GM21515 (cell line): ENCODE results near the gene PLCB3.

ENCODE experiments used
- ATAC-seq: cut with Tn5 transposase; IDR thresholded peaks from one replicate; pipeline ENCODE4 v1.9.1; 2021; ENCODE audit not compliant: unreplicated experiment

PLCB3 gene

DNA sequence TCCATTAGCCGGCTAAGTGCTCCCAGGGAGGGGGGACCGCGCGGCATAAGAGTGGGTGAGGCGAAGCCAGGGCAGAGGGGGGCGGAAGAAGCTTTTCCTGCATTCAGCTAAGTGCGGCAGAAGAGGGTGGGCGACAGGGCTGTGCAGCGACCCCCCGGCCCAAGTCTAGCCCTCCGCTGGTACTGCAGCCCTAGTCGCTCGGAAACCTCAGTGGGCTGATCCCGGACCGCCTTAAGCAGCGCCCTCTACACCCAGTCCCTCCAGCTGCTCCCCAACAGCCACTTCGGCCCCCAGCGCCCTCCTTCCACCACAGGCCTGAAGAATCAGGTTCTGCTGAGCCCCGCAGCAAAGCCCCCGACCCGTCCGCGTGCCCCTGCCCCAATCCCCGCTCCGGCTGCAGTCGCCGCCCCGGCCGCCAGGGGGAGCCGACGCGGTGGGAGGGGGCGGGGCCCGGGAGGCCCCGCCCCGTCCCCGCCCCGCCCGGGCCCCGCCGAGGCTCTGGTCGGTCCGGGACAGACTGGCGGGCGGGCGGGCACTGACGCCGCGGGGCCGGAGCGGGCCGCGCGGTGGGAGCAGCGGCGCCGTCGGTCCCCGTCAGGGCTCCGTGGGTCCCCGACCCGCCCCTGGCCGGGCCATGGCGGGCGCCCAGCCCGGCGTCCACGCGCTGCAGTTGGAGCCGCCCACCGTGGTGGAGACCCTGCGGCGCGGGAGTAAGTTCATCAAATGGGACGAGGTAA lies at the start of gene PLCB3:
TSS of gene PLCB3 (plus strand) at position 515 of the 737 bp plus-strand sequence. CDS start at position 635, 120 bp downstream.
- ATAC-seq = peak; percentile 35

DNA sequence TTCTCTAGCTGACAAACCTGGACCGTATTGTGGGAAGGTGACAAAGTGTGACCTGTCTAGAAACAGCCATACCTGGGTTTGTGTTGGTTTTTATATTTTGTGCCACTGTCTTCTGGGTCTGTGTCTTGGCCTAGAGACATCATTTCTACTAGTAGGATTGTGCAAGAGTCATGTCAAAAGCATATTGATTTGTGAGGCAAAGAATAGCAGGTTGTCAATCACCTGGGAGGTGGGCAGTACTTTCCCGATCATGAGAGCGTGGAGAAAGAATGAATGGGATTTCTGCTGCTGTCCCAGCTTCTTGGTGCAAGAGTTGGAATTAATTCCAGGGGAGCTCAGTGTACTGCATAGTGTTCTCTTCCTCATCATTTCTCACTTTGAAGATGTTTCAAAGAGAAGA lies 49.8 kb upstream of the PLCB3 start:
- no peak for ATAC-seq

DNA sequence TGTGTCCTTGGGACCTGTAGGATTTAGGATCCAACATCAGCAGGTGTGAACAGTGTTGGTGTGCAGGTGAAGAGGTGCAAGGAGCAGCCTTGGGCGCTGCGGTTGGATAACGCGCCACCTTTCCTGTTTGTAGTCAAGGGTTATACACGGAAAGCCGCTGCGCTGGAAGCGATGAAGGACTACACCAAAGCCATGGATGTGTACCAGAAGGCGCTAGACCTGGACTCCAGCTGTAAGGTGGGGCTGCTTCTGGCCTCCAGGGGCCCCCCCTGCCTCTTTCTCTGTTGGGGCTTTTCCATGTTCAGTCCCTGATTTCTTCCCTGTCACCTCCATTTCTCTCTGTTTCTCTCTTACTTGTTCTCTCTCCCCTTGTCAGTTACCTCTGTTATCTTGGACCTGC lies 48.3 kb upstream of the PLCB3 start:
- no peak for ATAC-seq

DNA sequence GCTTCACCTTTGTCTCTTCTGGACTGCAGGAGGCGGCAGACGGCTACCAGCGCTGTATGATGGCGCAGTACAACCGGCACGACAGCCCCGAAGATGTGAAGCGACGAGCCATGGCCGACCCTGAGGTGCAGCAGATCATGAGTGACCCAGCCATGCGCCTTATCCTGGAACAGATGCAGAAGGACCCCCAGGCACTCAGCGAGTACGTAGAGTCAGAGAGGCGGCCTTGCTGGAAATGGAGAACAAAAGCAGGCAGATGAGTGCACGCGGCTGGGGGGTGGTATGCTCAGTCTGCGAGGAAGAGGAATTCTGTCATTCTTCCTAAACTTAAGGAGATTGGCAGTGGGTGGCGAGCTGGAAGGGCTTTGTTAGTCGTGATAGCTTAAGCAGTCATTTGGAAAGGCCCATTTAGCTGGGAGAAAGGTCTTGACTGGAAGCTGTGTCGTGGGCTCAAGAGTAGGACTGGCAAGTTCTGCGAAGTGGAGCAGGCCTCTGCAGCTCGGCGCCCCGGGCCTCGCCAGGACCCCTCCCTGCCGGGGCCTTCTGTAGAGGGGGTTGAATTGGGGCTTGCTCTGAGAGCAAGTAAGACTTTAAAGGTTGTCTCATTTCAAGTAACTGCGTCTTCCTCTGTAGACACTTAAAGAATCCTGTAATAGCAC lies 47.8 kb upstream of the PLCB3 start:
- ATAC-seq = no peak

DNA sequence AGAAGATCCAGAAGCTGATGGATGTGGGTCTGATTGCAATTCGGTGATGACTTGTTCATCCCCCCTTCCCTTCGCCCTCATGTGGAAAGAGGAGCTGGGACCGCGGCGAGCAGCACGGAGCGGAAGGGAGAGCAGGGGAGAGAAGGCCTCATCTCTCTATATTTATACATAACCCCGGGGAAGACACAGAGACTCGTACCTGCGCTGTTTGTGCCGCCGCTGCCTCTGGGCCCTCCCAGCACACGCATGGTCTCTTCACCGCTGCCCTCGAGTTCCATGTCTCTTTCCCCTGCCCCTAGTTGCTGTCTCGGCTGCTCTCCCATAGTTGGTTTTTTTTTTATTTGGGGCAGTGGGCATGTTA lies 47.3 kb upstream of the PLCB3 start:
- no peak for ATAC-seq

DNA sequence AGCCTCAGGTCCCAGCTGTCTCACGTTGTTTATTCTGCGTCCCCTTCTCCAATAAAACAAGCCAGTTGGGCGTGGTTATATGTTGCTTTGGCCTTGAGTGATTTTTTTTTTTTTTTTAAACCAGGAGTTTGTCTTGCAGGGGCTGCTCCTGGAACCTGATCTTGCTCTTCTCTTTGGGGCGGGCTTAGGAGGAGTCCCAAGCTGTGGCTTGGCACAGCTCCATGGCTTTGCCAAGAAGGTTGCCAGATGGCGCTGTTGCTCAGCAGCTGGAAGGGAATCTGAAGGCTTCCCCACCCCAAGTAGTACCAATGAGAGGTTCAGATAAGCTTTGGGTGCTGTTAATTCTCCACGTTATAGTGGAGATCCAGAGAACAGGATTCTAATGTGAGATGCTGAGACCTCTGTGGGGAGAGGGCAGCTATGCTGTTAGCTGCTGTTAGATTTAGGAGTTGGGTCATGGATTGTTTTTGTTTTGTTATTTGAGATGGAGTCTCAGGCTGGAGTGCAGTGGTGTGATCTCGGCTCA lies 46.8 kb upstream of the PLCB3 start:
- ATAC-seq = no peak

DNA sequence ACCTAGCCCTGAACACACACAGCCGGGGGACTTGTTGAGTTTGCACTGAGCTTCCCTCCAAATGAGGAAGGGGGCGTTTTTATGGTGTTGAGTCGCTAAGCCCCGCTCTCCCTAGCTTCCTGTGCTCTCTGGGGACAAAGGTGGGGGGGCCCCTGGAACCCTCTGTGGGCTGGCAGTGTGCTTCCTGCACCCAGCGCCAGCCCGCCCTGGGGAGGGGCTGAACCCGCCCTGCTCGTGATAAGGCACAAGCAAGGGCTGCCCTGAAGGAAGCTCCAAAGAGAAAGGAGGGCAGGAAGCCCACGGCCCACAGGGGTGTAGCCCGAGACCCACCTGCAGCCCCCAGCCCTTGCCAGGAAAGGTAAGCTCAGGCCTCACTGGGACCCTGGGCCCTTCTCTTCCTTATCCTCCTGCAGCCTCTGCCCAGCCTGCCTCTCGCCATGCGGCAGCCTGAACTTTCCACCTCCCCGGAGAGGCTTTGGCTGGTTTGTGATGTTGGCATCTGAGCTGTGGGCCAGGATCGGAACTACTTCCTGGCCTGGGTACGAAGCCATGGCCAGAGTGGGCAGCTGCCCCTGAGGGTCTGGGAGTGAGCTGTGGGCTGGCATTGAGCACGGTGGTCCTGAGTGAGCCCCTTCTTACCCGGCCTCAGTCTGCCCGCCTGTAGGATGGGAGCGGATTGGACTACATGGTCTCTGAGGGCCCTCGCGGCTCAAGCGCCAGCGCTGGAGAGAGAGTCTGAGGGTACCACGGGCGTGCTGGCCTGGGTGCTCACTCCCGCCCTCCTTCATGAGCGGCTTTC lies 44.7 kb upstream of the PLCB3 start, which contains the start of gene FERMT3:
TSS of gene FERMT3 (plus strand) at position 265 of the 799 bp plus-strand sequence. CDS start 644 bp downstream, outside the sequence.
- no peak for ATAC-seq

DNA sequence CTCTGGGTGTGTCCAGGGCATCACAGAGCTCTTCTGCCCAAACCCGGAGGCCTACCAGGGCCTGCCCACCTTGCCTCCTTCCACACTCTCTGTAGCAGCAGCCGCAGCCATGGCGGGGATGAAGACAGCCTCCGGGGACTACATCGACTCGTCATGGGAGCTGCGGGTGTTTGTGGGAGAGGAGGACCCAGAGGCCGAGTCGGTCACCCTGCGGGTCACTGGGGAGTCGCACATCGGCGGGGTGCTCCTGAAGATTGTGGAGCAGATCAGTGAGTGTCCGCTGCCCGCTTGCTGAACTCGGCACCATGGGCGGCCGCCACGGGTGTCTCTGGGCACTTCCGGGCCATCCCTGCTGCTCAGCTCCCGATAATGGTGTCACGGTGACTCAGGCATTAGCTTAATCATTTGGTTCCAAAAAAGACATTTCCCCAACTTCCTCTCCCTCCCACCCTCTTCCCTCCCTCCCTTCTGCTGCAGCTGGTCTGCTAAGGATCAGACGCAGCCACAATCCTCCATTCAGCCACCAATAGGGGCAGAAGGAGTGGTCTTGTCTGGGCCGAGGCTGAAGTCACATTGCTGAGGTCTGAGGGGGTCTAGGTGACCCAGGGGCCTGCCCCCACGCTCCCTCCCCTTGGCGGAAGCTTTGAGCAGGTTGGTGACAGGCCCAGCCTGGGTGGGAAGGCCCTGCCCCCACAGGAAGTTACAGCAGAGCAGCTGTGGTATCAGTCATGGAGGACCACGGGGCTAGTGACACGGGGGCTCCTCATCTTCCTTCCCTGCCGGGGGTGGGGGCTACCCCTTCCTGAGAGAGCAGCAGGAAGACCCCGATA lies 43.9 kb upstream of the PLCB3 start:
- peak; percentile 45 for ATAC-seq

DNA sequence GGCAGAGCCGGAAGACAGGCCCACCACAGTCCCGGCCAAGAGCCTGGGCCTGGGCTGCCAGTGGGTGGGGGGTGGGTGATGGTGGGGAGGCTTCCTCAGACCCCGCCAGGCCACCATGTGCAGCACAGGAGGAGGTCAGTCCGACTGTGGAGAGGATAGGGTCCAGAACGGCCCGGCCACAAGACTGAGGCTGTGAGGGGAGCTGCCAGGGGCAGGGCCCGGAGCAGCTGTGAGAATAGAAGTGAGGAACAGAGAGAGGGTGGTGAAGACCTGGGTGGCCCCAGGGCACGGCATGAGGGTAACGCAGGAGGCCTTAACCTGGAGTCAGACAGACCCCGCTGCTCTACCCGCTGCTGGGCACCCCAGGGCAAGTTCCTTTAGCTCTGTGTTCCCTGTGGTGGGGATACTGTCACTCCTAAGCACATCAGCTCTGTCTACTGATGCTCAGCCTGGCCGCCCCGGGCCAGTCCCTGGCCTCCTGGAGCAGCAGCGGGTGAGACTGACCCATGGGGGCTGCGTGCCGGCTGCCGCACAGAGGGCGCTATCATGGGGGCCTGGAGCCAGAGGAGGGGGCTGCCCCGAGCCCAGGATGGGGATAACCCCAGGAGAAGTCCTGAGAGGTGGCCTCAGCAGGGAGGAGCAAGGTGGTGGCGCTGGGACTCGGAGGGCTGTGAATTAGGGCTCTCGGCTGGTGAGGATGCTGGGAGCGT lies 43.1 kb upstream of the PLCB3 start:
- ATAC-seq = no peak

DNA sequence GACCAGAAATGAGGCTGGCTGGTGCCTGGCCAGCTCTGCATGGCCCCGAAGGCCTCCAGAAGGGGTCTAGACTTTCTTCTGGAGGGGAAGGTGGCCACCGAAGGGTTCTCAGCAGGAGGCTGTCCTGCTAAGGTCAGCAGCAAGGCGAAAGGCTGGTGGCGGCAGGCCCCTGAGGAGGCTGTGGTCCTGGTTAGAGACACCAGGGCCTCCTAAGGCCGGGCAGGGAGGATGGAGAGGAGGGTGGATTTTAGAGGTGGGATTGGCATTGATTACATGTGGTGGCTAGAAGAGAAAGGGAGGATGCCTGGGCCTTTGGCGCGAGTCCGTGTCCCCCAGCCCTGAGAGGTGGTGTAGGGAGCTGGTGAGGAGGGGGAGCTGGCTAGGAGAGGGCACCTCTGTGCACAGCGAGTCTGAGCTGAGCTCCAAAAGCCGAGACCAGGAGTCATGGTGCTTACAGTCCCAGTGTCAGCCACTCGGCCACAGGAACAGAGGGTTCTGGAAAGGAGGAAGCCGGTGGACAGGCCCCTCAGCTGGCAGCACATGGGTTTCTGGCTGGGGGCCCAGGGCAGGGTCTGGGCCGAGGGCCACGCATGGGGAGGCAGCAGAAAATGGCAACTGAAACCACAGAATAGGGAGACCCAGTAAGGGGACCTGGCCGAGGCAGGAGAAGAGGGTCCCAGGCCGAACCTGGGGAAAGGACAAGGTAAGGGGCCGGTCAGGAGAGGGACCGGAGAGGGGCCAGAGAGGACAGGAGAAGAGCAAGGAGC lies 42.4 kb upstream of the PLCB3 start:
- no peak for ATAC-seq

DNA sequence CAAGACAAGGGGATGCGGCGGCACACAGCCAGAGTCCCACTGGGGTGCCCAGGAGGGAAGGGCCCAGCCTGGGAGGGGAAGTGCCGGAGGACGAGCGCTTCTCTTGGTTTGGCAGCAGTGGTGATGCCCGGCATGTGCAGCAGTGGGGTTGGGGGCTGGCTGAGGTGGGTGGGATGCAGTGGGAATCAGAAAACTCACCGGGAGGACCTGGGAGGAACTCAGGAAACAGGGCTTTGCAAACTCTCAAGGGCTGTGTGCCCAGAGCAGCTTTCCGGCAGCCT lies 41.8 kb upstream of the PLCB3 start:
- ATAC-seq = no peak

DNA sequence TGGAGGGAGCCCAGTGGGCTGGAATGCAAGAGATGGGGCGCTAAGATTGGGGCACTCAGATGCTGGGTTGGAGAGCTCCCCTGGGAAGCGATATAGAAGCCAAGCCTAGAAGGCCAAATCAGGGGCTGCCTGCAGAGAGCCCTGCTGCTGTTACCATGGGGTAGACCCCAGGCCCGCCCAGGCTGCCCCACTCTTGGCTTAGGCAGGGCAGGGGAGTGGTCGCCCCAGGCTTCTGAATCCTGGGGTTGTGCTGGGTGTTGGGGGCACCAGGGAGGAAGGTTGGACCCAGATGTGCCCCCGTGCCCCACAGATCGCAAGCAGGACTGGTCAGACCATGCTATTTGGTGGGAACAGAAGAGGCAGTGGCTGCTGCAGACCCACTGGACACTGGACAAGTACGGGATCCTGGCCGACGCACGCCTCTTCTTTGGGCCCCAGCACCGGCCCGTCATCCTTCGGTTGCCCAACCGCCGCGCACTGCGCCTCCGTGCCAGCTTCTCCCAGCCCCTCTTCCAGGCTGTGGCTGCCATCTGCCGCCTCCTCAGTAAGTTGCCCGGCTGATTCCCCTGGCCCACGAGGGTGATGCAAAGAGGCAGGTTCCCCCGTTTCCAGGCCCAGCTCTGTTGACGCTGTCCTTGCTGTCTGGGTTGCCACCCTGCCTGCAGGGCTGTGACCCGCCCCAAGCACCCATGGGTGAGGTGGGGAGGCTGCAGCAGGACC lies 40.9 kb upstream of the PLCB3 start:
- no peak for ATAC-seq

DNA sequence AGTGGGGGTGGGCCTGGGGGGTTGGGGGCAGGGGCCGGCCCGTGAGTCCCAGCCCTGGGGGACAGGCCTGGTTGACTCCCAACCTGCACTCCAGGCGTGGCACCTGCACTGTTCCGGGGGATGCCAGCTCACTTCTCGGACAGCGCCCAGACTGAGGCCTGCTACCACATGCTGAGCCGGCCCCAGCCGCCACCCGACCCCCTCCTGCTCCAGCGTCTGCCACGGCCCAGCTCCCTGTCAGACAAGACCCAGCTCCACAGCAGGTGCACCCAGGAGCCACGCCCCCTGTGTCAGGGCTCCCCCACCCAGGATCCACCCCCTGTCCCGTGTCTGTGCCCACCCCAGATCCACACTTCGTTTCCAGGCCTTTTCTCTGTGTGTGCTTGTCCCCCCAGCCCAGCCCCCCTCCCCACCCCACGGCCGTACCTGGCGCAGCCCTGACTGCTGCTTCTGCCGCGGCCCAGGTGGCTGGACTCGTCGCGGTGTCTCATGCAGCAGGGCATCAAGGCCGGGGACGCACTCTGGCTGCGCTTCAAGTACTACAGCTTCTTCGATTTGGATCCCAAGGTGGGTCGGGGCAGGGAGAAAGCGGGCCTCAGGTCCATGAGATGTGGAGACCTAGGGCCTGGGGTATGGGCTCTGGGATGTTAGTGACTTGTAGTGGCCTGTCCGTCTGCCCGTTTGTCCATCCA lies 40.0 kb upstream of the PLCB3 start:
- ATAC-seq = no peak

DNA sequence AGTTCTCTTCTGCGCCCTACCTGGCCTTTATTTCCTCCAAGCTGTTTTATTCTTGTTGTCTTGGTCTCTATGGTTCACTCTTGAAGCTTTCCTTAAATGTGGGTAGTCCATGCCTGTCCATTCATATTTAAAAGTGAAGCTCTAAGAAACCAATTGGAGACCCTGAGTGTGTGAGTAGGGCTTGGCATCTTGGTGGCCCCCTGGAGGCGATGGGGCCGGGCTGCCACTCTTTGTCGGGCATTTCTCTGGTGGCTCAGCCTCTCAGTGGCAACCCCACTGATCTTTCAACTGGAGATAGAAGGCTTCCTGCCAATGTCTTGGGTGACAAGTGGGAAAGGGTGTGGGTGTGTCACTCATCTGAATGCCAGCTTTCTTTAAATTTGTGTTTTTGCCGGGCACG lies 34.5 kb upstream of the PLCB3 start:
- no peak for ATAC-seq

DNA sequence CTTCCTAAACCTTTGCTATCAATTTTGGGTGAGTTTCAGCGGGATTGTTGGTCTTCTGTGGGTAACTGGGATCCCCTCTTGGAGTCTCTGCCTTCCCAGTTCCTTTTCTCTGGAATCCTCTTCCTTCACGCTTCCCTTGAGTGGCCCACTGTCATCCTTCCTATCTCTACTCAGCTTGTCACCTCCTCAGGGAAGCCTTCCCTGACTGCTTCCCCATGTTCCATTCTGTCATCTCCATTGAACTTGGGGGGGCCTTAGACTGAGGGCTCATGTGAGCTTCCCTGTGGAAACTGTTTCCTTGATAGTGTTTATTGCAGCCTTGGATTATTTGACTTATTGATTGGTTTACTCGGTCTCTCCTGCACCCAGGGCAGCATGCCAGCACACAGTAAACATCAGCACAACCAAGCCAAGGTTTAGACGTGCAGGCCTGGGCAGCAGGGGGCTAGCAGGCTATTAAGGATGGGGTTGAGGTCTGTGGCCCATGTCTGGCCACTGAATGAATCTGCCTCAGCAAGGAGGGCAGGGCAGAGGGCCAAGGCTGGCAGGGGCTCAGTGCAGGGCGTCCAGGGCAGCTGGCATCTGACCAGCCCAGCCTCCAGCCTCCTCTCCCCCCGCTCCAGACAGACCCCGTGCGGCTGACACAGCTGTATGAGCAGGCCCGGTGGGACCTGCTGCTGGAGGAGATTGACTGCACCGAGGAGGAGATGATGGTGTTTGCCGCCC lies 32.5 kb upstream of the PLCB3 start:
- ATAC-seq = no peak

DNA sequence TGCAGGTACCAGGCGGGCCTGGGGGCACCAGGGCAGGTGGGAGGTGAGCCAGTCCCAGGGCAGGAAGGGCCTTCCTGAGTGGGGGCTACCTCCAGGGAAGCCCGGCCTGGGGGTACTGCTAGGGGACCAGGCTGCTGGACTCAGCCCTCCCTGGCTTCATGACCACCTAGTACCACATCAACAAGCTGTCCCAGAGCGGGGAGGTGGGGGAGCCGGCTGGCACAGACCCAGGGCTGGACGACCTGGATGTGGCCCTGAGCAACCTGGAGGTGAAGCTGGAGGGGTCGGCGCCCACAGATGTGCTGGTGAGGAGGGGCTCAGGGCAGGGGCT lies 32.0 kb upstream of the PLCB3 start:
- no peak for ATAC-seq

DNA sequence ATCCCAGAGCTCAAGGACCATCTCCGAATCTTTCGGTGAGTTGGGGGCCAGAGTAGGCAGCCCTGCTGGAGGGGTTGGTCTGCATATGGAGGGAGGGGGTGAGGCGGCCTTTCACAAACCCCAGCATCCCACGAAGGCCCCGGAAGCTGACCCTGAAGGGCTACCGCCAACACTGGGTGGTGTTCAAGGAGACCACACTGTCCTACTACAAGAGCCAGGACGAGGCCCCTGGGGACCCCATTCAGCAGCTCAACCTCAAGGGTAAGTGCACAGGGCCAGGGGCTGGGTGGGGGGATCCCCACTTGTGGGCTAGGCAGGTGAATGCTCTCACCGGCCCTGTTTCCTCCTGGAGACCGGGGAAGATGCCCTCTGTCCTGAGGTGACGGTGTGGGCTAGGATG lies 31.6 kb upstream of the PLCB3 start:
- no peak for ATAC-seq

DNA sequence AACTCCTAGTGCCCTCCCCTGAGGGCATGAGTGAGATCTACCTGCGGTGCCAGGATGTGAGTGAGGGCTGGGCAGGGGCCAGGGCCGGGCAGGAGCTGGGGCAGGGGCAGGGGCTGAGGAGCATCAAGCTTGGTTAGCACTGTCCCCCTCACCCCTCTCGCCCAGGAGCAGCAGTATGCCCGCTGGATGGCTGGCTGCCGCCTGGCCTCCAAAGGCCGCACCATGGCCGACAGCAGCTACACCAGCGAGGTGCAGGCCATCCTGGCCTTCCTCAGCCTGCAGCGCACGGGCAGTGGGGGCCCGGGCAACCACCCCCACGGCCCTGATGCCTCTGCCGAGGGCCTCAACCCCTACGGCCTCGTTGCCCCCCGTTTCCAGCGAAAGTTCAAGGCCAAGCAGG lies 31.1 kb upstream of the PLCB3 start:
- no peak for ATAC-seq
